Stimulated activated naive B cell treated with anti-CD40 and anti-IgM and Interleukin-4, amounts not matched to agents 10 μg/mL and 1 μg/mL and 100 μg/mL, for 72 hours (primary cell): ENCODE data around the gene JAM3.
A peak's percentile ranks its signal among the peaks of the same experiment; 100 is the strongest.

Experiments used
- ATAC-seq, 2 donors: fragments of 150-1000 bp; cut with Tn5 transposase; replicated peaks; 2 replicates each; pipeline ENCODE4 v1.10.0; 2021; ENCODE audit warnings: moderate library complexity in 1 of 2
- DNase-seq: peaks from one replicate; pipeline ENCODE4 v3.0.0; 2021
- H3K27ac Mint-ChIP-seq: one replicate; pipeline ENCODE4 v1.8.0; 2022; ENCODE audit warnings: mild to moderate bottlenecking, mixed read lengths
- H3K27me3 Mint-ChIP-seq, 2 donors: one replicate each; pipeline ENCODE4 v1.8.0; 2022; ENCODE audit warnings: mixed read lengths in 2 of 2
- H3K36me3 Mint-ChIP-seq, 2 donors: one replicate each; pipeline ENCODE4 v1.8.0; 2022; ENCODE audit warnings: mixed read lengths in 2 of 2, mild to moderate bottlenecking in 1 of 2
- H3K4me1 Mint-ChIP-seq, 2 donors: one replicate each; pipeline ENCODE4 v1.8.0; 2022; ENCODE audit warnings: mixed read lengths in 2 of 2, mild to moderate bottlenecking in 1 of 2
- H3K4me3 Mint-ChIP-seq, 2 donors: one replicate each; pipeline ENCODE4 v1.8.0; 2022; ENCODE audit warnings: mild to moderate bottlenecking in 2 of 2, mixed read lengths in 2 of 2, moderate library complexity in 1 of 2
- H3K9me3 Mint-ChIP-seq, 2 donors: one replicate each; pipeline ENCODE4 v1.8.0; 2022; ENCODE audit warnings: mixed read lengths in 2 of 2, mild to moderate bottlenecking in 1 of 2

Gene JAM3

DNA sequence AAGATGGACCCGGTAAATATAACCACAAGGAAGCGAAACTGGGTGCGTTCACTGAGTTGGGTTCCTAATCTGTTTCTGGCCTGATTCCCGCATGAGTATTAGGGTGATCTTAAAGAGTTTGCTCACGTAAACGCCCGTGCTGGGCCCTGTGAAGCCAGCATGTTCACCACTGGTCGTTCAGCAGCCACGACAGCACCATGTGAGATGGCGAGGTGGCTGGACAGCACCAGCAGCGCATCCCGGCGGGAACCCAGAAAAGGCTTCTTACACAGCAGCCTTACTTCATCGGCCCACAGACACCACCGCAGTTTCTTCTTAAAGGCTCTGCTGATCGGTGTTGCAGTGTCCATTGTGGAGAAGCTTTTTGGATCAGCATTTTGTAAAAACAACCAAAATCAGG is 80.5 kb downstream of the JAM3 start:
- Mint-ChIP-seq H3K4me3 (no peak overlapping the region), H3K27ac (no peak overlapping the region), H3K27me3 (no peaks in the 10 kb centered on the region), H3K4me1 (no peaks in the 10 kb centered on the region), H3K9me3 (no peaks in the 10 kb centered on the region), H3K36me3 (peaks cover 25 to 36% of the 10 kb centered on the region in 2 donors)
- ATAC-seq (no peak), DNase-seq (no peak)

- no peak for ATAC-seq
- no peak overlapping the region for H3K4me3 Mint-ChIP-seq
- no peaks in the 10 kb centered on the region for H3K9me3 Mint-ChIP-seq
- H3K27ac Mint-ChIP-seq, result no peak overlapping the region
- H3K36me3 Mint-ChIP-seq, result peaks cover 30 to 35% of the 10 kb centered on the region in 2 donors
- no peak for DNase-seq
- H3K4me1 Mint-ChIP-seq, result no peaks in the 10 kb centered on the region
- H3K27me3 Mint-ChIP-seq, result no peaks in the 10 kb centered on the region
Observed at GRCh38 chr11:134150195-134150903, 81.5 kb downstream of the JAM3 start.

GRCh38 chr11:134151083-134151747 is 82.3 kb downstream of the JAM3 start:
- Mint-ChIP-seq H3K36me3 (peaks cover 36 to 42% of the 10 kb centered on the region in 2 donors), H3K27ac (no peak overlapping the region), H3K4me1 (no peaks in the 10 kb centered on the region), H3K4me3 (no peak overlapping the region), H3K27me3 (no peaks in the 10 kb centered on the region), H3K9me3 (no peaks in the 10 kb centered on the region)
- ATAC-seq (no peak), DNase-seq (no peak)

DNA sequence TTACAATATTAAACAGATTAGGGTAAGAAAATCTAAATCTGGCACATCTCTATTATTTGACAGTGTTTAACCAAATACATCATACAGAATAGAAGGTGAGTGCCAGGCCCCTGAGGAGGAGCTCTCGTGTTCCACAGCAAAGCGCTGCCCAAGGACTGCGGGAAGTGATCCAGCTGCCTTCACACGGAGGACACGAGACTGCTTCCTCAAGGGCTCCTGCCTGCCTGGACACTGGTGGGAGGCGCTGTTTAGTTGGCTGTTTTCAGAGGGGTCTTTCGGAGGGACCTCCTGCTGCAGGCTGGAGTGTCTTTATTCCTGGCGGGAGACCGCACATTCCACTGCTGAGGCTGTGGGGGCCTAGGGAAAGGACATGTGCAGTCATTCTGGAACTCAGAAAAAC is 83.8 kb downstream of the JAM3 start:
- ATAC-seq (no peak), DNase-seq (no peak)
- Mint-ChIP-seq H3K27me3 (no peaks in the 10 kb centered on the region), H3K27ac (no peak overlapping the region), H3K36me3 (peaks cover 37 to 52% of the 10 kb centered on the region in 2 donors), H3K9me3 (no peaks in the 10 kb centered on the region), H3K4me3 (no peak overlapping the region), H3K4me1 (no peaks in the 10 kb centered on the region)

- Mint-ChIP-seq H3K27ac (no peak overlapping the region), H3K36me3 (peaks cover 42 to 58% of the 10 kb centered on the region in 2 donors), H3K9me3 (no peaks in the 10 kb centered on the region), H3K27me3 (no peaks in the 10 kb centered on the region), H3K4me1 (no peaks in the 10 kb centered on the region), H3K4me3 (no peak overlapping the region)
- no peak for ATAC-seq
- no peak for DNase-seq
Observed at GRCh38 chr11:134153147-134153905, 84.5 kb downstream of the JAM3 start.

- no peaks in the 10 kb centered on the region for H3K9me3 Mint-ChIP-seq
- DNase-seq (no peak), ATAC-seq (no peak)
- H3K27me3 Mint-ChIP-seq, result no peaks in the 10 kb centered on the region
- H3K27ac Mint-ChIP-seq, result peak overlapping the region; percentile 65
- no peak overlapping the region for H3K4me3 Mint-ChIP-seq
- H3K4me1 Mint-ChIP-seq, result no peaks in the 10 kb centered on the region
- peaks cover 49 to 68% of the 10 kb centered on the region in 2 donors for H3K36me3 Mint-ChIP-seq
Observed at GRCh38 chr11:134154441-134154840, 85.6 kb downstream of the JAM3 start.

- Mint-ChIP-seq H3K36me3 (peaks cover 56 to 77% of the 10 kb centered on the region in 2 donors), H3K27ac (no peak overlapping the region), H3K4me3 (no peak overlapping the region), H3K27me3 (no peaks in the 10 kb centered on the region), H3K9me3 (no peaks in the 10 kb centered on the region), H3K4me1 (no peaks in the 10 kb centered on the region)
- no peak for DNase-seq
- no peak for ATAC-seq
Observed at GRCh38 chr11:134155456-134155855, 86.6 kb downstream of the JAM3 start.

- ATAC-seq (no peak), DNase-seq (no peak)
- Mint-ChIP-seq H3K27ac (no peak overlapping the region), H3K36me3 (peaks cover 54 to 78% of the 10 kb centered on the region in 2 donors), H3K4me1 (no peaks in the 10 kb centered on the region), H3K9me3 (no peaks in the 10 kb centered on the region), H3K4me3 (no peak overlapping the region), H3K27me3 (no peaks in the 10 kb centered on the region)
Observed at GRCh38 chr11:134155946-134156865, 87.3 kb downstream of the JAM3 start.

GRCh38 chr11:134157451-134157850 is 88.6 kb downstream of the JAM3 start:
- ATAC-seq (no peak), DNase-seq (no peak)
- Mint-ChIP-seq H3K27ac (no peak overlapping the region), H3K27me3 (no peaks in the 10 kb centered on the region), H3K4me3 (no peak overlapping the region), H3K9me3 (no peaks in the 10 kb centered on the region), H3K36me3 (peaks cover 58 to 78% of the 10 kb centered on the region in 2 donors), H3K4me1 (no peaks in the 10 kb centered on the region)

- Mint-ChIP-seq H3K36me3 (peaks cover 63 to 84% of the 10 kb centered on the region in 2 donors), H3K4me3 (no peak overlapping the region), H3K4me1 (no peaks in the 10 kb centered on the region), H3K9me3 (no peaks in the 10 kb centered on the region), H3K27me3 (no peaks in the 10 kb centered on the region), H3K27ac (peak overlapping the region; percentile 25)
- DNase-seq (no peak), ATAC-seq (no peak)
Observed at GRCh38 chr11:134158023-134158422, 89.2 kb downstream of the JAM3 start.

DNA sequence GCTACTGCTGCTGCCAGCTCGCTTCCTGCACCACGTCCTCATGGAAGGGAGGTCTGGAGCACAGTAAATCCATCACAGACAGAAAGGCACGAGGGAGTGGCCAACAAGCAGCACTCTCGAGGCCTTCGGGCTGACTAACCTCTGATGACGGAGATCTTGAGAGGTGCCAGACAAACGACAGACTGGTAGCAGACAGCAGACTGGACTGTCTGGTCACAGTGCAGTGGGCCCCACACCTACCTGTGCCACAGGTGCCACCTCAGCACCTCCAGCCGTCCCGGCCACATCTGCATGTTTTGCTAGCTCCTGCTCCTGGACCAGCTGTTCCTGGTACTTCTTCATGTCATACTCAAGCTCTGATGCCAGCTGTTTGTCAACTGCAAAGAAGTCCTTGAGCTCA is 90.8 kb downstream of the JAM3 start:
- ATAC-seq (no peak), DNase-seq (no peak)
- no peaks in the 10 kb centered on the region for H3K9me3 Mint-ChIP-seq

DNA sequence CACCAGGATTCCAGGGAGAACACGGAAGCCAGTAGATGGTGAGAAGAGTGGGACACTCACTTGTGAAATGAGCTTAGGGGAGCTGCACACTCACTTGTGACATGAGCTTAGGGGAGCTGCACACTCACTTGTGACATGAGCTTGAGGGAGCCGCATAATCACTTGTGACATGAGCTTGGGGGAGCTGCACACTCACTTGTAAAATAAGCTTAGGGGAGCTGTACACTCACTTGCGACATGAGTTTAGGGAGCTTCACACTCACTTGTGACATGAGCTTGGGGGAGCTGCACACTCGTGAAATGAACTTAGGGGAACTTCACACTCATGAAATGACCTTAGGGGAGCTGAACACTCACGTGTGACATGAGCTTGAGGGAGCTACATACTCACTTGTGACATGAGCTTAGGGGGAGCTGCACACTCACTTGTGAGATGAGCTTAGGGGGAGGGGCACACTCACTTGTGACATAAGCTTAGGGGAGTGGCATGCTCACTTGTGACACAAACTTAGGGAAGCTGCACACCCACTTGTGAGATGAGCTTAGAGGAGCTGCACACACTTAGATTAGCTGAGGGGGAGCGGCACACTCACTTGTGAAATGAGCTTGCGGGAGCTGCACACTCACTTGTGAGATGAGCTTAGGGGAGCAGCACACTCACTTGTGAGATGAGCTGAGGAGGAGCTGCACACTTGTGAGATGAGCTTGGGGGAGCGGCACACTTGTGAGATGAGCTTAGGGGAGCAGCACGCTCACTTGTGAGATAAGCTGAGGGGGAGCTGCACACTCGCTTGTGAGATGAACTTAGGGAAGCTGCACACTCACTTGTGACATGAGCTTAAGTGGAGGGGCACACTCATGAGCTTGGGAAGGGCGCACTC is 95.9 kb downstream of the JAM3 start:
- peaks cover 54 to 78% of the 10 kb centered on the region in 2 donors for H3K36me3 Mint-ChIP-seq
- H3K4me3 Mint-ChIP-seq, result no peak overlapping the region
- H3K4me1 Mint-ChIP-seq, result no peaks in the 10 kb centered on the region
- DNase-seq (no peak), ATAC-seq (no peak)
- H3K9me3 Mint-ChIP-seq, result no peaks in the 10 kb centered on the region
- H3K27ac Mint-ChIP-seq, result peak overlapping the region; percentile 20
- H3K27me3 Mint-ChIP-seq, result no peaks in the 10 kb centered on the region

More for the DNA sequence above, 90.8 kb downstream of the JAM3 start:
- Mint-ChIP-seq H3K27ac (no peak overlapping the region), H3K4me1 (no peaks in the 10 kb centered on the region), H3K27me3 (no peaks in the 10 kb centered on the region), H3K4me3 (no peak overlapping the region), H3K36me3 (peaks cover 57 to 85% of the 10 kb centered on the region in 2 donors)

DNA sequence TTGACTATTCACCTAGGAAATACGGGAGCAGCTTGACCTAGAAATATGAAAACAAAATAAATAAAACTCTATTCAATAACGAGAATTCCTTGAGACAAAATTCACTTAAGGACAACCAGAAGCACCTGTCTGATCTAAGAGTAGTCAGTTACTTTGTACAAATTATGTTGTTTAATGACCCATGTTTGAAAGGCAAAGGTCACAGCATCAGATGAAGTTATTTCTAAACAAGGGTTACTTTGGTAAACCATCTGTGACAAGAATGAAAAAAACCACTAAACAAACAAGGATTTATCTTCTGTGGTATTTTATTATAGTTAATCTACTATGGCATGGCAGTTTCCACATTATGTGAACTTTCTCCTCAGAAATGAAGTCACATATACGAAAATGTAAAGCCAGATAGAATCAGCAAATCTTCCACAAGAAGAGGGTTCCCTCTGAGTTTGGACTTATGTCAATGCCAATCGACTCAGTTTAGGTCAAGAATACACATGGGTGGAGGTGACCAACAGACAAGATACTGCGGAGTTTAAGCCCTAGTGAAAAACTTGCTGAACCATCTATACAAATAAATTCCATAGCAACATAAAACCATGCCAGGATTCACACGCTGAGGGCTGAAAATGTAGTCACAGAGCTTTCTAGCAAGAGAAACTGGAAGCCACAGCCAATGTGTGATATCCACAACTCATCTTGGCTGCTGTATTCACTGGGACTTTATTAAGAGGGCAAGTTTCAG is 101.5 kb downstream of the JAM3 start:
- Mint-ChIP-seq H3K27ac (no peak overlapping the region), H3K36me3 (peaks cover 62 to 74% of the 10 kb centered on the region in 2 donors)

More for the DNA sequence above, 101.5 kb downstream of the JAM3 start:
- no peak overlapping the region for H3K4me3 Mint-ChIP-seq
- ATAC-seq (no peak), DNase-seq (no peak)
- no peaks in the 10 kb centered on the region for H3K9me3 Mint-ChIP-seq
- H3K4me1 Mint-ChIP-seq, result no peaks in the 10 kb centered on the region
- no peaks in the 10 kb centered on the region for H3K27me3 Mint-ChIP-seq
